ENCODE measurements around the gene SGIP1.

DNA sequence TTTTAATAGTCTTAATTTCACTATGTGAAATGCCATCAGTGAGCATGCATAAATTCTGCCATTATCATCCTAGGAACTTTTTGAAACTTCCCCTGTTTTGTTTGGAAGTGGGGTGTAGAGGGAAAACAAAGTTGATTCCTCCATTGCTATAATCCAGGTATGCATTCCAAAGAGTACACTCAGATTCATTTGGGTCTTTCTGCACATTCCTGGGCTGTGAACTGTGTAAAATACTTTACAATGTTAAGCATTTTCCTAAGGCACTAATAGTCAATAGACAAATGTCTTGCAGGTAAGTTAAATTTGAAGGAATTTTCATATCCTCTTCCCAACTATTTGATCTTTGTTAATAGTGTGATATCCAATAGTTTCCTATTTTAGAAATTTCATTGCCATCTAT is 36.2 kb downstream of the SGIP1 start:
- TF ChIP-seq CTCF (conservative IDR thresholded peaks at IDR 0.05; ENCODE audit: low read depth, low read length) (no peak), MXI1 (IDR thresholded peaks at IDR 0.05; ENCODE audit: borderline replicate concordance, low read depth, low read length) (no peak), POLR2A (IDR thresholded peaks at IDR 0.05; ENCODE audit: low read depth, low read length) (no peak), FOS (IDR thresholded peaks at IDR 0.05; ENCODE audit: low read depth, low read length) (no peak), CHD1 (IDR thresholded peaks at IDR 0.05; ENCODE audit: low read depth, low read length) (no peak), MAZ (IDR thresholded peaks at IDR 0.05; ENCODE audit: borderline replicate concordance, low read depth, low read length) (no peak)
- TF ChIP-seq, protein P1, sequence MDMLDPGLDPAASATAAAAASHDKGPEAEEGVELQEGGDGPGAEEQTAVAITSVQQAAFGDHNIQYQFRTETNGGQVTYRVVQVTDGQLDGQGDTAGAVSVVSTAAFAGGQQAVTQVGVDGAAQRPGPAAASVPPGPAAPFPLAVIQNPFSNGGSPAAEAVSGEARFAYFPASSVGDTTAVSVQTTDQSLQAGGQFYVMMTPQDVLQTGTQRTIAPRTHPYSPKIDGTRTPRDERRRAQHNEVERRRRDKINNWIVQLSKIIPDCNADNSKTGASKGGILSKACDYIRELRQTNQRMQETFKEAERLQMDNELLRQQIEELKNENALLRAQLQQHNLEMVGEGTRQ (IDR thresholded peaks at IDR 0.05; ENCODE audit: low read depth, low read length) = no peak

All from IMR-90 (cell line).